ENCODE results near the gene LRRC40. TPM values are rescaled to one million over a fixed set of nuclear protein-coding genes. Genes with fewer than 3 reads are reported as not detected.

LRRC40 gene
- total and polyA plus RNA-seq, 9 of the 15 experiments (the other 6 are each of a cell fraction or from before 2014, with no cell fraction given), result 16.1 to 36.2 (median 30.9) TPM

DNA sequence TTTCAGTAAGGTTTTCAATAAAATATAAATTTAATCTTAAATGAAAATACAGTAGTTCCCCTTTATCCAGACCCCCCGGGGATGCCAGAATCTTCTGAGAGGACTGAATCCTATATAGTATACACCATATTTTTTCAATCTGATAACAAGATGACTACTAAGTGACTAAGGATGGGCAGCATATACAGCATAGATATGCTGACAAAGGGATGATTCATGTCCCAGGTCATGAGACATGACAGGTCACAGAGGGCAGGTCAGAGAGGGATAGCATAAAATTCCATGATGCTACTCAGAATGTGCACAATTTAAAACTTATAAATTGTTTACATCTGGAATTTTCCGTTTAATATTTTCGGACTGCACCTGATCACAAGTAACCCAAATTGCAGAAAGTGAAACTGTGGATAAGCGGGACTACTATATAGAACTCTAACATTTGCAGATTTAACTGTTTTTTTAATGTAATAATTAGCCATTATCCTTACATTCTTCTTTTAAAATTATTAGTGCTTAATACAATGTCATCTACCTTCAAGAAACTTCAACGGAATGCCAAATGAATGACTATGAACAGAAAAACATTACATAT lies 48.8 kb downstream of the LRRC40 start (continued):
- TF ChIP-seq, protein P1, sequence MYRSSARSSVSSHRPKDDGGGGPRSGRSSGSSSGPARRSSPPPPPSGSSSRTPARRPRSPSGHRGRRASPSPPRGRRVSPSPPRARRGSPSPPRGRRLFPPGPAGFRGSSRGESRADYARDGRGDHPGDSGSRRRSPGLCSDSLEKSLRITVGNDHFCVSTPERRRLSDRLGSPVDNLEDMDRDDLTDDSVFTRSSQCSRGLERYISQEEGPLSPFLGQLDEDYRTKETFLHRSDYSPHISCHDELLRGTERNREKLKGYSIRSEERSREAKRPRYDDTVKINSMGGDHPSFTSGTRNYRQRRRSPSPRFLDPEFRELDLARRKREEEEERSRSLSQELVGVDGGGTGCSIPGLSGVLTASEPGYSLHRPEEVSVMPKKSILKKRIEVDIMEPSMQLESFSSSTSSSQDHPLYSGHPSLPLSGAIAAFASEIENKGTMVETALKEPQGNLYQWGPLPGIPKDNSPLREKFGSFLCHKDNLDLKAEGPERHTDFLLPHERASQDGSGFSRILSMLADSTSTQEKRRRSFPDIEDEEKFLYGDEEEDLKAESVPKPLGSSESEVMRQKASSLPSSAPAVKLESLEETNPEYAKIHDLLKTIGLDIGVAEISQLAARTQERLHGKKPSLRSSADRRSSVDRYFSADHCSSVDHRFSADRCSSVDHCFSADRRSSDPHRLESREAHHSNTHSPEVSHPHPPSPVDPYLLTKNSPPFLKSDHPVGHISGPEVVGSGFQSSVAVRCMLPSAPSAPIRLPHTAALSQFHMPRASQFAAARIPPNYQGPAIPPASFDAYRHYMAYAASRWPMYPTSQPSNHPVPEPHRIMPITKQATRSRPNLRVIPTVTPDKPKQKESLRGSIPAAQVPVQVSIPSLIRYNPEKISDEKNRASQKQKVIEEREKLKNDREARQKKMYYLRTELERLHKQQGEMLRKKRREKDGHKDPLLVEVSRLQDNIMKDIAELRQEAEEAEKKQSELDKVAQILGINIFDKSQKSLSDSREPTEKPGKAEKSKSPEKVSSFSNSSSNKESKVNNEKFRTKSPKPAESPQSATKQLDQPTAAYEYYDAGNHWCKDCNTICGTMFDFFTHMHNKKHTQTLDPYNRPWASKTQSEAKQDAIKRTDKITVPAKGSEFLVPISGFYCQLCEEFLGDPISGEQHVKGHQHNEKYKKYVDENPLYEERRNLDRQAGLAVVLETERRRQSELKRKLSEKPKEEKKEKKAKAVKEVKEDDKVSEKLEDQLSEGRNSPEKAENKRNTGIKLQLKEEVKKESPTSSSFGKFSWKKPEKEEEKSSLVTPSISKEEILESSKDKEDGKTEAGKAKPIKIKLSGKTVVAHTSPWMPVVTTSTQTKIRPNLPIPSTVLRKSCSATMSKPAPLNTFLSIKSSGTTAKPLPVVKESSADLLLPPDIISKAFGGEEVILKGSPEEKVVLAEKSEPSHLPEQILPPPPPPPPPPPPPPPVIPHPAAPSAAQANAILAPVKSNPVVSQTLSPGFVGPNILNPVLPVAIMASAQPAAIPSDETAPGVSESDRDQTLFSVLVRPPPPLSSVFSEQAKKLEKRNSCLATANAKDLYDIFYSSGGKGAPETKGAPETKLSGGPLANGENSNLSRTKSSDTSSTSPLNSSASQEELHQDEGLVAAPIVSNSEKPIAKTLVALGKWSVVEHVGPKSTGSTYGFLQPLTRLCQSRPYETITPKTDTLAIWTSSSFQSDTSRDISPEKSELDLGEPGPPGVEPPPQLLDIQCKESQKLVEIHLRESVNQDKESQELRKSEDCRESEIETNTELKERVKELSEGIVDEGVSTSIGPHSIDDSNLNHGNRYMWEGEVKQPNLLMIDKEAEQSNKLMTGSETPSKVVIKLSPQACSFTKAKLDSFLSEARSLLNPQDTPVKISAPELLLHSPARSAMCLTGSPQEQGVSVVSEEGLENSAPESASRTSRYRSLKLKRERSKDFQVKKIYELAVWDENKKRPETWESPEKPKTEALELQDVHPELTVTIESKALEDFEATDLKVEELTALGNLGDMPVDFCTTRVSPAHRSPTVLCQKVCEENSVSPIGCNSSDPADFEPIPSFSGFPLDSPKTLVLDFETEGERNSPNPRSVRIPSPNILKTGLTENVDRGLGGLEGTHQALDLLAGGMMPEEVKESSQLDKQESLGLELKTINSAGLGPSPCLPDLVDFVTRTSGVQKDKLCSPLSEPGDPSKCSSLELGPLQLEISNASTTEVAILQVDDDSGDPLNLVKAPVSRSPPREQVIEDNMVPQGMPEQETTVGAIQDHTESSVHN (IDR thresholded peaks at IDR 0.05; ENCODE audit: borderline replicate concordance in 1 of 2, low read depth in 1 of 2), result no peak
- TF ChIP-seq, protein P2, sequence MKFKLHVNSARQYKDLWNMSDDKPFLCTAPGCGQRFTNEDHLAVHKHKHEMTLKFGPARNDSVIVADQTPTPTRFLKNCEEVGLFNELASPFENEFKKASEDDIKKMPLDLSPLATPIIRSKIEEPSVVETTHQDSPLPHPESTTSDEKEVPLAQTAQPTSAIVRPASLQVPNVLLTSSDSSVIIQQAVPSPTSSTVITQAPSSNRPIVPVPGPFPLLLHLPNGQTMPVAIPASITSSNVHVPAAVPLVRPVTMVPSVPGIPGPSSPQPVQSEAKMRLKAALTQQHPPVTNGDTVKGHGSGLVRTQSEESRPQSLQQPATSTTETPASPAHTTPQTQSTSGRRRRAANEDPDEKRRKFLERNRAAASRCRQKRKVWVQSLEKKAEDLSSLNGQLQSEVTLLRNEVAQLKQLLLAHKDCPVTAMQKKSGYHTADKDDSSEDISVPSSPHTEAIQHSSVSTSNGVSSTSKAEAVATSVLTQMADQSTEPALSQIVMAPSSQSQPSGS (CRISPR knock-in tag; IDR thresholded peaks at IDR 0.05), result no peak
- TF ChIP-seq ZNF431 (CRISPR knock-in tag; IDR thresholded peaks at IDR 0.05), result no peak
- TF ChIP-seq NFYB (IDR thresholded peaks at IDR 0.05; ENCODE audit: extremely low read depth, insufficient read length), result no peak
- peak; percentile 74 for TF ChIP-seq SOX6 (IDR thresholded peaks at IDR 0.05)
- TF ChIP-seq, protein P3, sequence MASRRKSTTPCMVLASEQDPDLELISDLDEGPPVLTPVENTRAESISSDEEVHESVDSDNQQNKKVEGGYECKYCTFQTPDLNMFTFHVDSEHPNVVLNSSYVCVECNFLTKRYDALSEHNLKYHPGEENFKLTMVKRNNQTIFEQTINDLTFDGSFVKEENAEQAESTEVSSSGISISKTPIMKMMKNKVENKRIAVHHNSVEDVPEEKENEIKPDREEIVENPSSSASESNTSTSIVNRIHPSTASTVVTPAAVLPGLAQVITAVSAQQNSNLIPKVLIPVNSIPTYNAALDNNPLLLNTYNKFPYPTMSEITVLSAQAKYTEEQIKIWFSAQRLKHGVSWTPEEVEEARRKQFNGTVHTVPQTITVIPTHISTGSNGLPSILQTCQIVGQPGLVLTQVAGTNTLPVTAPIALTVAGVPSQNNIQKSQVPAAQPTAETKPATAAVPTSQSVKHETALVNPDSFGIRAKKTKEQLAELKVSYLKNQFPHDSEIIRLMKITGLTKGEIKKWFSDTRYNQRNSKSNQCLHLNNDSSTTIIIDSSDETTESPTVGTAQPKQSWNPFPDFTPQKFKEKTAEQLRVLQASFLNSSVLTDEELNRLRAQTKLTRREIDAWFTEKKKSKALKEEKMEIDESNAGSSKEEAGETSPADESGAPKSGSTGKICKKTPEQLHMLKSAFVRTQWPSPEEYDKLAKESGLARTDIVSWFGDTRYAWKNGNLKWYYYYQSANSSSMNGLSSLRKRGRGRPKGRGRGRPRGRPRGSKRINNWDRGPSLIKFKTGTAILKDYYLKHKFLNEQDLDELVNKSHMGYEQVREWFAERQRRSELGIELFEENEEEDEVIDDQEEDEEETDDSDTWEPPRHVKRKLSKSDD (conservative IDR thresholded peaks at IDR 0.05; ENCODE audit: low read length), result no peak
- TF ChIP-seq ESRRB (CRISPR knock-in tag; IDR thresholded peaks at IDR 0.05; ENCODE audit: borderline replicate concordance), result no peak
- no peak for TF ChIP-seq CEBPG (CRISPR knock-in tag; IDR thresholded peaks at IDR 0.05)
- no peak for TF ChIP-seq CEBPG (tag; conservative IDR thresholded peaks at IDR 0.05 in 1 of 2, IDR thresholded peaks at IDR 0.05 in 1 of 2)
- TF ChIP-seq, protein P4, sequence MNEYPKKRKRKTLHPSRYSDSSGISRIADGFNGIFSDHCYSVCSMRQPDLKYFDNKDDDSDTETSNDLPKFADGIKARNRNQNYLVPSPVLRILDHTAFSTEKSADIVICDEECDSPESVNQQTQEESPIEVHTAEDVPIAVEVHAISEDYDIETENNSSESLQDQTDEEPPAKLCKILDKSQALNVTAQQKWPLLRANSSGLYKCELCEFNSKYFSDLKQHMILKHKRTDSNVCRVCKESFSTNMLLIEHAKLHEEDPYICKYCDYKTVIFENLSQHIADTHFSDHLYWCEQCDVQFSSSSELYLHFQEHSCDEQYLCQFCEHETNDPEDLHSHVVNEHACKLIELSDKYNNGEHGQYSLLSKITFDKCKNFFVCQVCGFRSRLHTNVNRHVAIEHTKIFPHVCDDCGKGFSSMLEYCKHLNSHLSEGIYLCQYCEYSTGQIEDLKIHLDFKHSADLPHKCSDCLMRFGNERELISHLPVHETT (CRISPR knock-in tag; conservative IDR thresholded peaks at IDR 0.05 in 1 of 2, IDR thresholded peaks at IDR 0.05 in 1 of 2), result no peak
- TF ChIP-seq BCL6 (CRISPR knock-in tag; IDR thresholded peaks at IDR 0.05), result no peak
